ENCODE data around the gene SEC24C.

The SEC24C gene

GRCh38 chr10:73779018-73779417, 34.8 kb downstream of the SEC24C start:
- peaks cover 26% of the 10 kb centered on the region for H4K20me1 ChIP-seq (ENCODE audit: insufficient read depth, low read length, poor library complexity, severe bottlenecking)
- H3K27me3 ChIP-seq (ENCODE audit: insufficient read depth, low read length, poor library complexity, severe bottlenecking) = no peaks in the 10 kb centered on the region
- H2AFZ ChIP-seq (ENCODE audit: low read length) = no peak overlapping the region
- H3K4me2 ChIP-seq (ENCODE audit: low read depth, low read length, poor library complexity, severe bottlenecking) = no peak overlapping the region
- no peaks in the 10 kb centered on the region for H3K9me3 ChIP-seq (ENCODE audit: insufficient read depth, low read depth, low read length)
- no peaks in the 10 kb centered on the region for H3K9me2 ChIP-seq (replicated peaks; ENCODE audit: low read depth, low read length)
- H3K4me1 ChIP-seq (ENCODE audit: insufficient read depth, low read length, poor library complexity, severe bottlenecking) = peaks cover 28% of the 10 kb centered on the region
- peaks cover 92% of the 10 kb centered on the region for H3K79me2 ChIP-seq (ENCODE audit: insufficient read depth, low read length)
- no peak for TF ChIP-seq CTCF (conservative IDR thresholded peaks at IDR 0.05; ENCODE audit: low read length)
- no peaks in the 10 kb centered on the region for H3F3A ChIP-seq (ENCODE audit: low read depth)
- no peak overlapping the region for H3K9ac ChIP-seq (ENCODE audit: low read depth, low read length, poor library complexity, severe bottlenecking)
- no peak overlapping the region for H3K4me3 ChIP-seq (ENCODE audit: low read length, poor library complexity, severe bottlenecking)
- H3K36me3 ChIP-seq (ENCODE audit: insufficient read depth, low read length) = peaks cover 13% of the 10 kb centered on the region; the same call in 1 of the 2 replicates

GRCh38 chr10:73779539-73780197, 35.5 kb downstream of the SEC24C start:
- no peak overlapping the region for H2AFZ ChIP-seq (ENCODE audit: low read length)
- H4K20me1 ChIP-seq (ENCODE audit: insufficient read depth, low read length, poor library complexity, severe bottlenecking) = peaks cover 20% of the 10 kb centered on the region
- H3K9me3 ChIP-seq (ENCODE audit: insufficient read depth, low read depth, low read length) = no peaks in the 10 kb centered on the region
- H3K4me3 ChIP-seq (ENCODE audit: low read length, poor library complexity, severe bottlenecking) = no peak overlapping the region
- no peaks in the 10 kb centered on the region for H3K27me3 ChIP-seq (ENCODE audit: insufficient read depth, low read length, poor library complexity, severe bottlenecking)
- H3K4me1 ChIP-seq (ENCODE audit: insufficient read depth, low read length, poor library complexity, severe bottlenecking) = peaks cover 35% of the 10 kb centered on the region
- no peaks in the 10 kb centered on the region for H3F3A ChIP-seq (ENCODE audit: low read depth)
- H3K9me2 ChIP-seq (replicated peaks; ENCODE audit: low read depth, low read length) = no peaks in the 10 kb centered on the region
- no peak for TF ChIP-seq EZH2phosphoT487 (IDR thresholded peaks at IDR 0.05; ENCODE audit: borderline replicate concordance)
- TF ChIP-seq CTCF (conservative IDR thresholded peaks at IDR 0.05; ENCODE audit: low read length) = no peak
- peak overlapping the region; percentile 99 for H3K4me2 ChIP-seq (ENCODE audit: low read depth, low read length, poor library complexity, severe bottlenecking)
- peaks cover 13% of the 10 kb centered on the region; the same call in 1 of the 2 replicates for H3K36me3 ChIP-seq (ENCODE audit: insufficient read depth, low read length)
- peaks cover 92% of the 10 kb centered on the region for H3K79me2 ChIP-seq (ENCODE audit: insufficient read depth, low read length)
- H3K9ac ChIP-seq (ENCODE audit: low read depth, low read length, poor library complexity, severe bottlenecking) = no peak overlapping the region

GRCh38 chr10:73780301-73780700, 36.1 kb downstream of the SEC24C start:
- no peaks in the 10 kb centered on the region for H3K9me3 ChIP-seq (ENCODE audit: insufficient read depth, low read depth, low read length)
- no peaks in the 10 kb centered on the region for H3F3A ChIP-seq (ENCODE audit: low read depth)
- no peak for TF ChIP-seq EZH2phosphoT487 (IDR thresholded peaks at IDR 0.05; ENCODE audit: borderline replicate concordance)
- no peak for TF ChIP-seq CTCF (conservative IDR thresholded peaks at IDR 0.05; ENCODE audit: low read length)
- H4K20me1 ChIP-seq (ENCODE audit: insufficient read depth, low read length, poor library complexity, severe bottlenecking) = peaks cover 20% of the 10 kb centered on the region
- peaks cover 10% of the 10 kb centered on the region; the same call in 1 of the 2 replicates for H3K36me3 ChIP-seq (ENCODE audit: insufficient read depth, low read length)
- peak overlapping the region; percentile 87 for H3K9ac ChIP-seq (ENCODE audit: low read depth, low read length, poor library complexity, severe bottlenecking)
- no peak overlapping the region for H2AFZ ChIP-seq (ENCODE audit: low read length)
- peak overlapping the region; percentile 83 for H3K4me3 ChIP-seq (ENCODE audit: low read length, poor library complexity, severe bottlenecking)
- no peaks in the 10 kb centered on the region for H3K27me3 ChIP-seq (ENCODE audit: insufficient read depth, low read length, poor library complexity, severe bottlenecking)
- H3K9me2 ChIP-seq (replicated peaks; ENCODE audit: low read depth, low read length) = no peaks in the 10 kb centered on the region
- peaks cover 37% of the 10 kb centered on the region for H3K4me1 ChIP-seq (ENCODE audit: insufficient read depth, low read length, poor library complexity, severe bottlenecking)
- peak overlapping the region; percentile 99 for H3K4me2 ChIP-seq (ENCODE audit: low read depth, low read length, poor library complexity, severe bottlenecking)
- H3K79me2 ChIP-seq (ENCODE audit: insufficient read depth, low read length) = peaks cover 88% of the 10 kb centered on the region

All from Loucy (cell line).